DOHH2 (cell line): ENCODE data around the gene AK1.
A peak's percentile ranks its signal among the peaks of the same experiment; 100 is the strongest.

Source experiments
- H3F3A ChIP-seq: fragments of 200-600 bp; sonication (generic), shearing (Covaris generic); 2 replicates; pipeline ENCODE4 v1.6.0; 2016; ENCODE audit warnings: antibody characterized with exemption, mild to moderate bottlenecking; ENCODE audit not compliant: control insufficient read depth, insufficient read depth
- H3K27ac ChIP-seq: fragments of 200-600 bp; sonication (generic); 2 replicates; pipeline ENCODE4 v1.5.1; 2014; ENCODE audit warnings: low read depth, mild to moderate bottlenecking, low read length, moderate library complexity
- H3K27me3 ChIP-seq: fragments of 200-600 bp; sonication (generic); 2 replicates; pipeline ENCODE4 v1.6.1; 2014; ENCODE audit warnings: mild to moderate bottlenecking, low read length, mixed read lengths; ENCODE audit not compliant: control insufficient read depth
- H3K36me3 ChIP-seq: fragments of 200-600 bp; sonication (generic); 2 replicates; pipeline ENCODE4 v1.6.1; 2014; ENCODE audit warnings: mild to moderate bottlenecking, low read length, moderate library complexity, mixed read lengths; ENCODE audit not compliant: control insufficient read depth
- H3K4me1 ChIP-seq: fragments of 200-600 bp; sonication (generic); 2 replicates; pipeline ENCODE4 v1.6.1; 2014; ENCODE audit warnings: mild to moderate bottlenecking, low read length, mixed read lengths; ENCODE audit not compliant: control insufficient read depth
- H3K4me2 ChIP-seq: fragments of 200-600 bp; sonication (generic); 2 replicates; pipeline ENCODE4 v1.6.0; 2014; ENCODE audit warnings: mild to moderate bottlenecking, low read length, moderate library complexity
- H3K4me3 ChIP-seq: fragments of 200-600 bp; sonication (generic); 2 replicates; pipeline ENCODE4 v1.5.1; 2014; ENCODE audit warnings: mild to moderate bottlenecking, low read length, mixed read lengths
- H3K79me2 ChIP-seq: fragments of 200-600 bp; sonication (generic); 2 replicates; pipeline ENCODE4 v1.6.1; 2014; ENCODE audit warnings: mild to moderate bottlenecking, low read length, mixed read lengths; ENCODE audit not compliant: control insufficient read depth
- H3K9me2 ChIP-seq: fragments of 200-600 bp; sonication (generic); replicated peaks from 2 replicates; pipeline ENCODE4 v1.6.1; 2014; ENCODE audit warnings: mild to moderate bottlenecking, low read length, mixed read lengths; ENCODE audit not compliant: control insufficient read depth
- H3K9me3 ChIP-seq: fragments of 200-600 bp; sonication (generic); 2 replicates; pipeline ENCODE4 v1.6.1; 2014; ENCODE audit warnings: antibody characterized with exemption, low read length, mixed read lengths; ENCODE audit not compliant: control insufficient read depth, insufficient read depth
- H4K20me1 ChIP-seq: fragments of 200-600 bp; sonication (generic); 2 replicates; pipeline ENCODE4 v1.6.0; 2014; ENCODE audit warnings: low read depth, mild to moderate bottlenecking, antibody characterized with exemption, low read length, moderate library complexity; ENCODE audit not compliant: control insufficient read depth, insufficient read depth
- CTCF ChIP-seq: fragments of 200-600 bp; sonication (generic); IDR thresholded peaks from one replicate; pipeline ENCODE4 v1.5.1; 2014; ENCODE audit warnings: antibody characterized with exemption, mild to moderate bottlenecking, low read depth, low read length; ENCODE audit not compliant: poor library complexity, severe bottlenecking
- EZH2phosphoT487 ChIP-seq: fragments of 200-600 bp; sonication (generic); IDR thresholded peaks from 2 replicates; pipeline ENCODE4 v1.6.1; 2017; ENCODE audit warnings: borderline replicate concordance, mild to moderate bottlenecking, antibody characterized with exemption, low read length, moderate library complexity, mixed read lengths

The AK1 gene

DNA sequence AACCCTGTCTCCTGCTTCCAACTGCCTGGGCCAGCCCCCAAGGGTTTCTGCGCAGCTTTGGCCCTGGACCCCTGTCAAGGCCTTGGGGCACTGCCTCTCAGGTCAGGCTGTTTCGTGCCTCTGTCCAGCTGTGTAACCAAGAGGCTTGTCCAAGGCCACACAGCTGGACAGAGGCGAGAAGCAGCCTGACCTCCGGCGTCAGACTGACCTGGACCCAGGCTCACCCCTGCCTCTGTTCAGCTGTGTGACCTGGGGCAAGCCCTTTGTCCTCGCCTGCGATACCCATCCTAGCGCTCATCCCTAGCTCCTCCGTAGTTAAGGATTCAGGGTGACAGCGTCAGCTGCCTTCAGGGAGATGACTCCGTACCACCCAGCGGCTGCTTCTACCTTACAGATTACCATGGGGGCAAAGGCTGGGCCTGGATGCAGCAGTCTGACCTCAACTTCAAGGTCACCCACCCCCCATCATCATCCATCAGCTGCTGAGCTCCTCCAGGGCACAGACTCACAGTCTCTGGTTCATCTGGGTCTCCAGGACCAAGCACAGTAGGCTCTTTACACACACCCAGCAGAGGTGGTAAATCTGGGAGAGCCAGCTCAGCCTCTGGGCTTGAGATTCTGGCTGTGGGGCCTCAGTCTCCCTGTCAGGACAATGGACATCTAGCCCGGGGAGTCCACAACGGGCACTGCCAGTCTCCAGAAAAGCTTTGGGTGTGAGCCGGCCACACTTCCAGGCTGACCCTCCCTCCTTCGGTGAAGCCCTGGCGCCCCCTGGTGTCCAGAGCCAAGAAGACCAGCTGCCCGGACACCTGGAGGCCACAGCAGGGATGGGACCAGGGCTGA is 7.9 kb downstream of the AK1 start:
- H3K27ac ChIP-seq, result no peak overlapping the region
- H3K4me2 ChIP-seq, result no peak overlapping the region
- H4K20me1 ChIP-seq, result no peaks in the 10 kb centered on the region
- H3K79me2 ChIP-seq, result no peaks in the 10 kb centered on the region
- TF ChIP-seq CTCF (peak; percentile 95), EZH2phosphoT487 (no peak)
- H3K9me3 ChIP-seq, result no peaks in the 10 kb centered on the region
- H3K36me3 ChIP-seq, result no peaks in the 10 kb centered on the region
- no peaks in the 10 kb centered on the region for H3K9me2 ChIP-seq
- no peak overlapping the region for H3K4me3 ChIP-seq
- H3K4me1 ChIP-seq, result peaks cover 23% of the 10 kb centered on the region
- H3K27me3 ChIP-seq, result no peaks in the 10 kb centered on the region
- H3F3A ChIP-seq, result 0 out of 2 replicates have a peak, but pooled peaks cover 8% of the 10 kb centered on the region

- Histone ChIP-seq H3K9me3 (no peaks in the 10 kb centered on the region), H3K4me2 (no peak overlapping the region), H4K20me1 (no peaks in the 10 kb centered on the region), H3K4me3 (no peak overlapping the region), H3K79me2 (no peaks in the 10 kb centered on the region), H3K27ac (no peak overlapping the region), H3K27me3 (no peaks in the 10 kb centered on the region), H3K4me1 (peaks cover 23% of the 10 kb centered on the region), H3F3A (peaks cover 8% of the 10 kb centered on the region), H3K36me3 (no peaks in the 10 kb centered on the region), H3K9me2 (no peaks in the 10 kb centered on the region)
- TF ChIP-seq EZH2phosphoT487 (no peak), CTCF (no peak)
These were observed 9.1 kb downstream of the AK1 start for GRCh38 chr9:127868278-127868902.

DNA sequence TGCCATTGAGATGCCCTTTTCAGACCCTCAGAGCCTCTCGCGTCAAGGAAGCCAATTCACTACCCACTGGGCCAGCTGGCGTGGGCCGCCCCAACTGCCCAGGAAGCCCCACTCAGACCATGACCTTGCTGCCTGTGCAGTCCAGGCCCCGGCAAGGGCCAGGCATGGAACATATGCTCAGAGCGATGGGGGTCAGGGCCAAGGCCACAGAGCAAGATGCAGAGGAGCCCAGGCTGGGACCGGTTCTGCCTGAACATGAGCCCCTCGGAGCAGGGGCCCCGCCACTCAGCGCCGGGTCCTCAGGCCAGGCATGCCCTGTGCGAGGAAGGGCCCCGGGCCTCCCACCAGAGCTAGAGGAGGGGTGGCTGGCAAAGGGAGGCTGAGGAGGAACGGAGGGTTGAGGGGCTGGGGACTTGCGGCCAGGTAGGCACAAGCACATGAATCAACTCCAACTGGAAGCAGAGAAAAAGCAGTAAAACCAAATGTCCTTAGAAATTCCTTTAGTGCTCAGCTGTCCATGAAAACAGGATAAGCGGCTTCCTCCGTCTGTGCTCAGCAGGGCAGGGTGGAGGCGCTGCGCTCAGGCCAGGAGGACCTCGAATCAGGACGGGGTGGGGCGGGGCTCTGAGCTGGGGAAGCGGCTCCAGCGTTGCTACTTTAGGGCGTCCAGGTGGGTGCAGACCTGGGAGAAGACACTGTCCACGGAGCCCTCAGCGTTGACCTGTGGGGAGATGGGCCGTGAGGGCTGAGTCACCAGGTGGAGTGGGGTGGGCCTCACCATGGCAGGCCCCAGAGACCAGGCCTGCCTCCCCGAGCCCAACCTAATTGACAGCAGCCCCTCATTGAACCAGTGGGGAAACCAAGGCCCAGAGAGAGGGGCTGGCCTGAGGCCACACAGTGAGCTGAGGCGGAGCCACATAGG is 9.9 kb downstream of the AK1 start:
- Histone ChIP-seq H3K27ac (no peak overlapping the region), H4K20me1 (no peaks in the 10 kb centered on the region), H3K4me1 (peaks cover 29% of the 10 kb centered on the region), H3F3A (peaks cover 16% of the 10 kb centered on the region), H3K9me3 (no peaks in the 10 kb centered on the region), H3K4me2 (no peak overlapping the region), H3K79me2 (no peaks in the 10 kb centered on the region), H3K36me3 (no peaks in the 10 kb centered on the region), H3K27me3 (no peaks in the 10 kb centered on the region), H3K9me2 (no peaks in the 10 kb centered on the region), H3K4me3 (no peak overlapping the region)
- TF ChIP-seq EZH2phosphoT487 (no peak), CTCF (no peak)
